BJ (cell line): ENCODE measurements around the gene LDLRAD3. TPM values are rescaled to one million over a fixed set of nuclear protein-coding genes. Genes with fewer than 3 reads are reported as not detected.

Experiments used
- CTCF ChIA-PET: fragments of 350-600 bp; formaldehyde crosslinking; extraction: SDS; loops from one replicate; lab custom pipeline; 2021; ENCODE audit warnings: antibody characterized with exemption, inconsistent platforms; lab: Yijun Ruan, JAX
- POLR2A ChIA-PET: fragments of 300-600 bp; sonication (Branson Sonifier 250); formaldehyde crosslinking; extraction: SDS; loops from one replicate; lab custom pipeline; 2021; ENCODE audit warnings: antibody characterized with exemption; lab: Charles Lee
- DNase-seq: peaks from one replicate; pipeline ENCODE4 v3.0.0-alpha.2; 2011; ENCODE audit warnings: low read depth
- H3K27me3 ChIP-seq: 2 replicates; pipeline ENCODE4 v1.6.0; 2011; ENCODE audit warnings: low read length; ENCODE audit not compliant: control insufficient read depth, insufficient read depth
- H3K36me3 ChIP-seq: 2 replicates; pipeline ENCODE4 v1.5.1; 2011; ENCODE audit warnings: low read length; ENCODE audit not compliant: control insufficient read depth, insufficient read depth
- H3K4me3 ChIP-seq: 2 replicates; pipeline ENCODE4 v1.5.1; 2011; ENCODE audit warnings: low read depth, mild to moderate bottlenecking, control low read depth, low read length
- polyA plus RNA-seq: library from polyadenylated mRNA; depleted of rRNA; stranded (reverse); fragments of >200 nt; gene quantifications from 2 replicates; pipeline ENCODE4 v1.2.3, GENCODE V29; 2011
- TF ChIP-seq, protein P1 (sequence below): IDR thresholded peaks from 2 replicates; pipeline ENCODE4 v1.5.1; 2011; ENCODE audit warnings: low read depth, mild to moderate bottlenecking, control low read depth, inconsistent platforms, low read length, moderate library complexity; ENCODE audit not compliant: insufficient read depth

Gene LDLRAD3
- polyA plus RNA-seq, 1 experiment = 3.5 TPM

GRCh38 chr11:36118084-36118483, 174.2 kb downstream of the LDLRAD3 start:
- no peaks in the 10 kb centered on the region for H3K36me3 ChIP-seq
- ChIA-PET CTCF (interaction anchor here (2.6 kb wide), 1 partner anchor 13 kb away, joined by 8 read pairs; no protein-coding TSS in a partner anchor), POLR2A (no interaction called here)
- TF ChIP-seq, protein P1, sequence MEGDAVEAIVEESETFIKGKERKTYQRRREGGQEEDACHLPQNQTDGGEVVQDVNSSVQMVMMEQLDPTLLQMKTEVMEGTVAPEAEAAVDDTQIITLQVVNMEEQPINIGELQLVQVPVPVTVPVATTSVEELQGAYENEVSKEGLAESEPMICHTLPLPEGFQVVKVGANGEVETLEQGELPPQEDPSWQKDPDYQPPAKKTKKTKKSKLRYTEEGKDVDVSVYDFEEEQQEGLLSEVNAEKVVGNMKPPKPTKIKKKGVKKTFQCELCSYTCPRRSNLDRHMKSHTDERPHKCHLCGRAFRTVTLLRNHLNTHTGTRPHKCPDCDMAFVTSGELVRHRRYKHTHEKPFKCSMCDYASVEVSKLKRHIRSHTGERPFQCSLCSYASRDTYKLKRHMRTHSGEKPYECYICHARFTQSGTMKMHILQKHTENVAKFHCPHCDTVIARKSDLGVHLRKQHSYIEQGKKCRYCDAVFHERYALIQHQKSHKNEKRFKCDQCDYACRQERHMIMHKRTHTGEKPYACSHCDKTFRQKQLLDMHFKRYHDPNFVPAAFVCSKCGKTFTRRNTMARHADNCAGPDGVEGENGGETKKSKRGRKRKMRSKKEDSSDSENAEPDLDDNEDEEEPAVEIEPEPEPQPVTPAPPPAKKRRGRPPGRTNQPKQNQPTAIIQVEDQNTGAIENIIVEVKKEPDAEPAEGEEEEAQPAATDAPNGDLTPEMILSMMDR = no peak
- DNase-seq = no peak
- no peak overlapping the region for H3K4me3 ChIP-seq
- no peaks in the 10 kb centered on the region for H3K27me3 ChIP-seq

GRCh38 chr11:36119300-36119699, 175.4 kb downstream of the LDLRAD3 start:
- Histone ChIP-seq H3K27me3 (no peaks in the 10 kb centered on the region), H3K36me3 (no peaks in the 10 kb centered on the region), H3K4me3 (no peak overlapping the region)
- CTCF ChIA-PET = no interaction called here
- POLR2A ChIA-PET = no interaction called here
- TF ChIP-seq, protein P1 = no peak
- no peak for DNase-seq

- Histone ChIP-seq H3K36me3 (no peaks in the 10 kb centered on the region), H3K4me3 (no peak overlapping the region), H3K27me3 (no peaks in the 10 kb centered on the region)
- CTCF ChIA-PET = interaction anchor here (3.2 kb wide), 1 partner anchor 11 kb away, joined by 14 read pairs; no protein-coding TSS in a partner anchor
- POLR2A ChIA-PET = no interaction called here
- DNase-seq = no peak
- TF ChIP-seq, protein P1 = no peak
Measured at GRCh38 chr11:36121054-36121453, 177.2 kb downstream of the LDLRAD3 start.

DNA sequence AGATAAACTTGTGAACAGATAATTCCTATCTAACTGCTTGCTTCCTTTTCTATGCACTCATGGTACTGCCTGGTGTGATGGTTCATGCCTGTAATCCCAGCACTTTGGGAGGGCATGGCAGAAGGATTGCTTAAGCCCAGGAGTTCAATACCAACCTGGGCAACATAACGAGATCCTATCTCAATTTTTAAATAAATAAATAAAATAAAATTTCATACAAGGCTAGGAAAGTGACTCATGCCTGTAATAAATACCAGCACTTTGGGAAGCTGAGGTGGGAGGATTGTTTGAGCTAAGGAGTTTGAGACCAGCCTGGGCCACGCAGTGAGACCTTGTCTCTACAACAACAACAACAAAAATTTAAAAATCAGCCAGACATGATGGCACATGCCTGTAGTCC, 178.8 kb downstream of the LDLRAD3 start:
- Histone ChIP-seq H3K27me3 (no peaks in the 10 kb centered on the region), H3K4me3 (no peak overlapping the region), H3K36me3 (no peaks in the 10 kb centered on the region)
- ChIA-PET POLR2A (no interaction called here), CTCF (interaction anchor here (3.2 kb wide), 1 partner anchor 9 kb away, joined by 14 read pairs; no protein-coding TSS in a partner anchor)
- no peak for DNase-seq
- TF ChIP-seq, protein P1 = no peak

- Histone ChIP-seq H3K27me3 (no peaks in the 10 kb centered on the region), H3K4me3 (no peak overlapping the region), H3K36me3 (no peaks in the 10 kb centered on the region)
- CTCF ChIA-PET = interaction anchor here (0.6 to 3.2 kb wide), 2 partner anchors 8 to 302 kb away, joined by 3 to 14 read pairs; no protein-coding TSS in a partner anchor
- TF ChIP-seq, protein P1 = no peak
- DNase-seq = no peak
- POLR2A ChIA-PET = no interaction called here
Measured at GRCh38 chr11:36123336-36124101, 179.7 kb downstream of the LDLRAD3 start.
